ENCODE data around the gene BCDIN3D. TPM values are rescaled to one million over a fixed set of nuclear protein-coding genes. Genes with fewer than 3 reads are reported as not detected.

BCDIN3D gene
- total RNA-seq, 1 experiment from 2014 or later: 1.6 TPM

DNA sequence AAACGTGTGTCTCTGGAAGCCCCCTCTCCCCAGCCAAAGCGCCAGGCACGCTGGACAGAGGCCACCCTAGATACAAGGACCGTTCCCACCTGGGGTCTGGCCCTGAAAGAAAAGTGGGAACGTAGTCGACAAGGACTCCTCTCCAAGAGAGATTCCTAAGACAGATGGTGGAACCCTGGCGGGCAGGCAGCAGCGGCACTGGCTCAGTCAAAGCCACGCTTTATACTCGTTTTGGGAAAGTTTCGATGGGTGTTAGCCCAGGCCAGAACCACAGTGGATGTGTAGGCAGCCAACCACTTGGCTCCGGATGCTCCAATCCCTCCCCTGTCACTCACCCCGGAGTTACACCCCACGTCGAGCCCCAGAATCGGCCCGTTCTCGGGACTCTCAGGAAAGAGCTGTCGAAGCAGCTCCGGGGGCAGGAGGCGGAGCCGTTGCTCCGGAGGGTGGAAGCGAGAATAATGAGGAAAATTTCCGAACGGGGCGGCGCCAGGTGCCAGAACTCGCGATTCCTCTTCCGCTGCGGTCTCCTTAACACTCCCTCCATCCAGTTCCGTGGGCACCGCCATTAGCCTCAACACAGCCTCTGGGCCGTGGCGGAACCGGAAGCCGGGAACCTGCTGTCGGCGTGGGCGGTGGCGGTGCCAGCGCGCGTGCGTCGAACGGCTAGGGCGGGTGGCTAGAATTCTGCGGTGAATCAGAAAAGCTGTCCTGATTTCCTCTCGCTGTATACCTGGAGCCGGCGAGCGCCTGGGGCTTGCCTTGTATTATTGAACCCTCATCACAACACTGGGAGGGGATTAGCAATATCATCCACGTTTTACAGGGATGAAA, at the start of gene BCDIN3D (continued):
- no peak; the same call in 1 of the 2 replicates for TF ChIP-seq RELA (CRISPR knock-in tag; IDR thresholded peaks at IDR 0.05; ENCODE audit: borderline replicate concordance)
- peak; percentile 72; the same call in 1 of the 2 replicates for TF ChIP-seq ETV6 (CRISPR knock-in tag; IDR thresholded peaks at IDR 0.05)
- no peak for TF ChIP-seq CREM (CRISPR knock-in tag; IDR thresholded peaks at IDR 0.05)
- TF ChIP-seq ZNF263 (CRISPR knock-in tag; IDR thresholded peaks at IDR 0.05; ENCODE audit: low read depth): no peak
- TF ChIP-seq, protein P1, sequence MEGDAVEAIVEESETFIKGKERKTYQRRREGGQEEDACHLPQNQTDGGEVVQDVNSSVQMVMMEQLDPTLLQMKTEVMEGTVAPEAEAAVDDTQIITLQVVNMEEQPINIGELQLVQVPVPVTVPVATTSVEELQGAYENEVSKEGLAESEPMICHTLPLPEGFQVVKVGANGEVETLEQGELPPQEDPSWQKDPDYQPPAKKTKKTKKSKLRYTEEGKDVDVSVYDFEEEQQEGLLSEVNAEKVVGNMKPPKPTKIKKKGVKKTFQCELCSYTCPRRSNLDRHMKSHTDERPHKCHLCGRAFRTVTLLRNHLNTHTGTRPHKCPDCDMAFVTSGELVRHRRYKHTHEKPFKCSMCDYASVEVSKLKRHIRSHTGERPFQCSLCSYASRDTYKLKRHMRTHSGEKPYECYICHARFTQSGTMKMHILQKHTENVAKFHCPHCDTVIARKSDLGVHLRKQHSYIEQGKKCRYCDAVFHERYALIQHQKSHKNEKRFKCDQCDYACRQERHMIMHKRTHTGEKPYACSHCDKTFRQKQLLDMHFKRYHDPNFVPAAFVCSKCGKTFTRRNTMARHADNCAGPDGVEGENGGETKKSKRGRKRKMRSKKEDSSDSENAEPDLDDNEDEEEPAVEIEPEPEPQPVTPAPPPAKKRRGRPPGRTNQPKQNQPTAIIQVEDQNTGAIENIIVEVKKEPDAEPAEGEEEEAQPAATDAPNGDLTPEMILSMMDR (IDR thresholded peaks at IDR 0.05): no peak
- no peak for TF ChIP-seq NR1H2 (CRISPR knock-in tag; IDR thresholded peaks at IDR 0.05)
- peak; percentile 57; the same call in 1 of the 2 replicates for TF ChIP-seq GABPB1 (CRISPR knock-in tag; IDR thresholded peaks at IDR 0.05)
- TF ChIP-seq TP53 (CRISPR knock-in tag; IDR thresholded peaks at IDR 0.05): peak; percentile 79; the same call in 1 of the 2 replicates
- TF ChIP-seq ZNF138 (CRISPR knock-in tag; conservative IDR thresholded peaks at IDR 0.05): peak; percentile 73; the same call in 1 of the 2 replicates
- TF ChIP-seq ZNF232 (CRISPR knock-in tag; IDR thresholded peaks at IDR 0.05): 0 out of 2 replicates have a peak, but pooled peaks have one; percentile 69
- no peak for TF ChIP-seq ELF4 (CRISPR knock-in tag; IDR thresholded peaks at IDR 0.05; ENCODE audit: low read depth)
- no peak for TF ChIP-seq SMAD3 (CRISPR knock-in tag; IDR thresholded peaks at IDR 0.05; ENCODE audit: borderline replicate concordance)
- TF ChIP-seq ZNF416 (CRISPR knock-in tag; IDR thresholded peaks at IDR 0.05): no peak
- no peak for TF ChIP-seq ZNF396 (CRISPR knock-in tag; IDR thresholded peaks at IDR 0.05; ENCODE audit: borderline replicate concordance)
- TF ChIP-seq HMGA2 (CRISPR knock-in tag; IDR thresholded peaks at IDR 0.05): no peak
- TF ChIP-seq ZNF219 (CRISPR knock-in tag; IDR thresholded peaks at IDR 0.05; ENCODE audit: borderline replicate concordance): no peak
- TF ChIP-seq USF1 (CRISPR knock-in tag; IDR thresholded peaks at IDR 0.05): no peak
- no peak for TF ChIP-seq ZNF532 (CRISPR knock-in tag; IDR thresholded peaks at IDR 0.05; ENCODE audit: borderline replicate concordance)
- TF ChIP-seq ZNF671 (CRISPR knock-in tag; IDR thresholded peaks at IDR 0.05): no peak
- no peak for TF ChIP-seq CDX4 (CRISPR knock-in tag; IDR thresholded peaks at IDR 0.05; ENCODE audit: borderline replicate concordance)
- no peak for TF ChIP-seq TEAD4 (CRISPR knock-in tag; IDR thresholded peaks at IDR 0.05)
- TF ChIP-seq, protein P2, sequence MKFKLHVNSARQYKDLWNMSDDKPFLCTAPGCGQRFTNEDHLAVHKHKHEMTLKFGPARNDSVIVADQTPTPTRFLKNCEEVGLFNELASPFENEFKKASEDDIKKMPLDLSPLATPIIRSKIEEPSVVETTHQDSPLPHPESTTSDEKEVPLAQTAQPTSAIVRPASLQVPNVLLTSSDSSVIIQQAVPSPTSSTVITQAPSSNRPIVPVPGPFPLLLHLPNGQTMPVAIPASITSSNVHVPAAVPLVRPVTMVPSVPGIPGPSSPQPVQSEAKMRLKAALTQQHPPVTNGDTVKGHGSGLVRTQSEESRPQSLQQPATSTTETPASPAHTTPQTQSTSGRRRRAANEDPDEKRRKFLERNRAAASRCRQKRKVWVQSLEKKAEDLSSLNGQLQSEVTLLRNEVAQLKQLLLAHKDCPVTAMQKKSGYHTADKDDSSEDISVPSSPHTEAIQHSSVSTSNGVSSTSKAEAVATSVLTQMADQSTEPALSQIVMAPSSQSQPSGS (CRISPR knock-in tag; IDR thresholded peaks at IDR 0.05; ENCODE audit: borderline replicate concordance, low read depth): 0 out of 2 replicates have a peak, but pooled peaks have one; percentile 31
- no peak for TF ChIP-seq PREB (CRISPR knock-in tag; IDR thresholded peaks at IDR 0.05; ENCODE audit: borderline replicate concordance)
- TF ChIP-seq SP1 (CRISPR knock-in tag; conservative IDR thresholded peaks at IDR 0.05): peak; percentile 77; the same call in 1 of the 2 replicates
- TF ChIP-seq, protein P3, sequence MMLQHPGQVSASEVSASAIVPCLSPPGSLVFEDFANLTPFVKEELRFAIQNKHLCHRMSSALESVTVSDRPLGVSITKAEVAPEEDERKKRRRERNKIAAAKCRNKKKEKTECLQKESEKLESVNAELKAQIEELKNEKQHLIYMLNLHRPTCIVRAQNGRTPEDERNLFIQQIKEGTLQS (CRISPR knock-in tag; conservative IDR thresholded peaks at IDR 0.05): no peak
- no peak for TF ChIP-seq ESRRA (CRISPR knock-in tag; IDR thresholded peaks at IDR 0.05; ENCODE audit: borderline replicate concordance)
- no peak for TF ChIP-seq OVOL2 (CRISPR knock-in tag; IDR thresholded peaks at IDR 0.05; ENCODE audit: borderline replicate concordance)
- TF ChIP-seq FOXJ3 (CRISPR knock-in tag; IDR thresholded peaks at IDR 0.05; ENCODE audit: borderline replicate concordance): no peak
- TF ChIP-seq MXD4 (CRISPR knock-in tag; IDR thresholded peaks at IDR 0.05; ENCODE audit: borderline replicate concordance): no peak

All from WTC11 (cell line).